Ovary (tissue), 9 donors: Measurements from ENCODE around the gene PRSS21. TPM values are rescaled to one million over a fixed set of nuclear protein-coding genes. Genes with fewer than 3 reads are reported as not detected.

Experiments used
- DNase-seq, 5 donors: peaks; one replicate each; pipeline ENCODE4 v3.0.0-alpha.2; 2019 to 2020
- H3K27ac ChIP-seq, 2 donors: fragments of 200-600 bp; one replicate each; pipeline versions ENCODE4 v1.5.1 to v1.8.0; 2019 to 2022
- H3K27me3 ChIP-seq: fragments of 200-600 bp; one replicate; pipeline ENCODE4 v1.8.0; 2022
- H3K36me3 ChIP-seq: fragments of 200-600 bp; sonication (generic); one replicate; pipeline ENCODE4 v1.5.1; 2019
- H3K4me1 ChIP-seq: one replicate; pipeline ENCODE4 v1.8.1; 2013; ENCODE audit warnings: mild to moderate bottlenecking, moderate library complexity; ENCODE audit not compliant: insufficient read depth
- H3K4me3 ChIP-seq: fragments of 200-600 bp; sonication (generic); one replicate; pipeline ENCODE4 v1.5.1; 2017
- H3K9me3 ChIP-seq, 2 donors: fragments of 200-600 bp in 1 of 2; sonication (generic) in 1 of 2; one replicate each; pipeline versions ENCODE4 v1.5.1 to v1.8.1; 2013 to 2019; ENCODE audit warnings: mild to moderate bottlenecking in 1 of 2, moderate library complexity in 1 of 2
- EP300 ChIP-seq: sonication (generic); formaldehyde crosslinking; IDR thresholded peaks from one replicate; pipeline ENCODE4 v1.6.1; 2017; ENCODE audit warnings: antibody characterized with exemption
- POLR2A ChIP-seq: fragments of 450-650 bp; IDR thresholded peaks from one replicate; pipeline ENCODE4 v1.6.1; 2017; ENCODE audit warnings: antibody characterized with exemption, mild to moderate bottlenecking, moderate library complexity
- WGBS, 3 donors: extraction: QIAGEN DNeasy Blood & Tissue Kit in 1 of 3; methylation state at CpG; one replicate each; pipeline versions ENCODE4 v1.1.5 to v1.1.7; 2013 to 2017; 5-methylcytosine and 5-hydroxymethylcytosine counted together
- intact Hi-C, 4 donors: fragments of 100-400 bp; cut with DNase I; formaldehyde crosslinking; loops; one replicate each; pipeline versions ENCODE4 v1.11.0 to v1.15.1; 2022 to 2023
- polyA plus RNA-seq, 2 donors: library from polyadenylated mRNA; stranded (reverse); fragments of 200-250 nt in 1 of 2; fragments of 350-450 nt in 1 of 2; fragmentation: Illumina TruSeq in 1 of 2; extraction: RNeasy Lipid Tissue Mini Kit (QIAGEN cat#74804) in 1 of 2; gene quantifications; one replicate each; pipeline ENCODE4 v1.2.3, GENCODE V29; 2013 to 2014
- total RNA-seq, 7 donors: library from RNA; depleted of rRNA in 2 of 7; stranded (reverse); fragments of >200 nt in 2 of 7; fragmentation: NEBNext Ultra II Directional in 3 of 7; extraction: Animal tissue kit (Norgen Biotek cat#: 25700) in 3 of 7; gene quantifications; one replicate each; pipeline versions ENCODE4 v1.1.0 to v1.2.4, GENCODE V29; 2016 to 2023
- TF ChIP-seq, protein P1 (sequence below), 3 donors: fragments of 450-650 bp in 2 of 3; fragments of 200-600 bp in 1 of 3; IDR thresholded peaks; one replicate each; pipeline versions ENCODE4 v1.5.1 to v1.8.0; 2016 to 2022; ENCODE audit warnings: antibody characterized with exemption in 3 of 3, mild to moderate bottlenecking in 1 of 3
- donor health status: DM: no; HTN: no; CAD: no; lungs with moderate emphysema.
- donor health status: DM: no; HTN: no; CAD: no.
- donor health status: Bipolar disorder and iron deficiency.
- donor health status: DM: yes; HTN: yes; CAD: no.
- donor health status: DM: no; HTN: no; CAD: no.
- donor health status: DM: yes; HTN: yes; CAD: no.

Gene PRSS21
- total and polyA plus RNA-seq, 9 donors: 0.53 to 9.3 (median 1.0) TPM; not detected in 4

DNA sequence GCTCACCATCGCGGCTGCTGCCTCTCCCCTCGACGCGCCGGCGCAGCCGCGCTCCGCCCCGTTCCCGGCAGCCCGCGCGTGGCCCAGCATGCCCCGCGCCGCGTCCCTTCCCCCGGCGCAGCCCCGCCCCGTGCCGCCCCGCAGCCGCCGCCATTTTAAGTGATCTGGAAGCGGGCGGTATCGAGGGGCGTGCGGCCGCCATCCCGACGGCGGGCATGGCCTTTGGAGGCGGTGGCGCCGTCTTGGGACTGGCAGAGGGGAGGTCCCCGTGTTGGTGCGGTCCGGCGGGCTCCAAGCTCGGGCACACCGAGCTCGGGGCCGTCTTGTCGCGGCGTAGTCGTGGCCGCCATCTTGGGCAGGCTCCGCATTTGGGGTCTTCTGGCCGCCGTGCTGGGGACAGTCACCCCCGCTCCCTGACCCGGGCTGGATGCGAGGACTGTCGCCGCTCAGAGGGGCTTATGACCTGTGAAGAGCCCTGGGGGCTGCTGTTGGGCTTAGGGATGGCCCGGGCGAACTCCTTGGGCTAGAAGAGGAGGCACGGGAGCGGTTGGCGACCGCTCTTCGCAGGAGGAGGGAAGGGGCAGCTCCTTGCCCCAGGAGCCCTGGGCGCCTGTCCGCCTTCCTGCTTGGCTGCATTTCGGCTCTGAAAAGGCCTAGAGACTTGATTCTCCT lies 39.7 kb upstream of the PRSS21 start, which contains the start of gene ELOB:
ELOB (minus strand) TSS at position 50 of the 672 bp plus-strand sequence; CDS start at position 9, 41 bp downstream.
- H3K4me1 ChIP-seq: peaks cover 16% of the 10 kb centered on the region
- peak; percentile 66 for TF ChIP-seq EP300
- TF ChIP-seq, protein P1, sequence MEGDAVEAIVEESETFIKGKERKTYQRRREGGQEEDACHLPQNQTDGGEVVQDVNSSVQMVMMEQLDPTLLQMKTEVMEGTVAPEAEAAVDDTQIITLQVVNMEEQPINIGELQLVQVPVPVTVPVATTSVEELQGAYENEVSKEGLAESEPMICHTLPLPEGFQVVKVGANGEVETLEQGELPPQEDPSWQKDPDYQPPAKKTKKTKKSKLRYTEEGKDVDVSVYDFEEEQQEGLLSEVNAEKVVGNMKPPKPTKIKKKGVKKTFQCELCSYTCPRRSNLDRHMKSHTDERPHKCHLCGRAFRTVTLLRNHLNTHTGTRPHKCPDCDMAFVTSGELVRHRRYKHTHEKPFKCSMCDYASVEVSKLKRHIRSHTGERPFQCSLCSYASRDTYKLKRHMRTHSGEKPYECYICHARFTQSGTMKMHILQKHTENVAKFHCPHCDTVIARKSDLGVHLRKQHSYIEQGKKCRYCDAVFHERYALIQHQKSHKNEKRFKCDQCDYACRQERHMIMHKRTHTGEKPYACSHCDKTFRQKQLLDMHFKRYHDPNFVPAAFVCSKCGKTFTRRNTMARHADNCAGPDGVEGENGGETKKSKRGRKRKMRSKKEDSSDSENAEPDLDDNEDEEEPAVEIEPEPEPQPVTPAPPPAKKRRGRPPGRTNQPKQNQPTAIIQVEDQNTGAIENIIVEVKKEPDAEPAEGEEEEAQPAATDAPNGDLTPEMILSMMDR (IDR thresholded peaks at IDR 0.05): no peak
- TF ChIP-seq POLR2A: peak; percentile 97

GRCh38 chr16:2777903-2778629 lies 39.0 kb upstream of the PRSS21 start:
- peak in 4 of 5 donors; percentile 30 to 59 (median 46) for DNase-seq
- 9 to 12% (median 10%) methylated on average over 27 of the region's 27 CpGs for WGBS, 3 donors
- TF ChIP-seq EP300 (no peak), POLR2A (no peak)
- TF ChIP-seq, protein P1 (IDR thresholded peaks at IDR 0.05): no peak
- Histone ChIP-seq H3K27me3 (no peaks in the 10 kb centered on the region), H3K27ac (peak overlapping the region; percentile 98 to 99), H3K4me1 (peaks cover 16% of the 10 kb centered on the region), H3K4me3 (peak overlapping the region; percentile 62), H3K36me3 (no peaks in the 10 kb centered on the region), H3K9me3 (no peaks in the 10 kb centered on the region)
- intact Hi-C loops: no loop called here

More for the DNA sequence above, 39.7 kb upstream of the PRSS21 start, which contains the start of gene ELOB:
- Histone ChIP-seq H3K27me3 (no peaks in the 10 kb centered on the region), H3K9me3 (no peaks in the 10 kb centered on the region), H3K27ac (peak within 1 kb of the TSS; percentile 98 to 99), H3K4me3 (peak within 1 kb of the TSS; percentile 62), H3K36me3 (no peaks in the 10 kb centered on the region)
- intact Hi-C loops: no loop called here
- WGBS, 3 donors: 0 to 1% (median 0%) methylated on average over 20 to 69 of the region's 70 CpGs
- peak; percentile 87 to 93 (median 88) for DNase-seq

DNA sequence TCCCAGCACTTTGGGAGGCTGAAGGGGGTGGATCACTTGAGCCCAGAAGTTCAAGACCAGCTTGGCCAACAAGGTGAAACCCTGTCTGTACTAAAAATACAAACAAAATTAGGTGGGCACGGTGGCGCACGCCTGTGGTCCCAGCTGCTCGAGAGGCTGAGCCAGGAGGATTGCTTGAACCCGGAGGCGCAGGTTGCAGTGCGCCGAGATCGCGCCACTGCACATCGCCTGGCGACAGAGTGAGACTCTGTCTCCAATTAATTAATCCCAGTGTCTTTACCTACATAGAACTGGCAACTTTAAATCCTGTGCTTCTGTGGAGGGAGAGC lies 38.4 kb upstream of the PRSS21 start:
- H3K9me3 ChIP-seq: no peaks in the 10 kb centered on the region
- 93 to 96% (median 95%) methylated on average over 12 of the region's 12 CpGs for WGBS, 3 donors
- intact Hi-C loops: no loop called here
- peak overlapping the region in 1 of 2 donors; percentile 98 for H3K27ac ChIP-seq
- no peaks in the 10 kb centered on the region for H3K27me3 ChIP-seq
- H3K4me3 ChIP-seq: no peak overlapping the region
- peaks cover 16% of the 10 kb centered on the region for H3K4me1 ChIP-seq
- peak in 1 of 5 donors; percentile 27 for DNase-seq
- TF ChIP-seq EP300 (no peak), POLR2A (no peak)
- TF ChIP-seq, protein P1 (IDR thresholded peaks at IDR 0.05): no peak
- no peaks in the 10 kb centered on the region for H3K36me3 ChIP-seq

DNA sequence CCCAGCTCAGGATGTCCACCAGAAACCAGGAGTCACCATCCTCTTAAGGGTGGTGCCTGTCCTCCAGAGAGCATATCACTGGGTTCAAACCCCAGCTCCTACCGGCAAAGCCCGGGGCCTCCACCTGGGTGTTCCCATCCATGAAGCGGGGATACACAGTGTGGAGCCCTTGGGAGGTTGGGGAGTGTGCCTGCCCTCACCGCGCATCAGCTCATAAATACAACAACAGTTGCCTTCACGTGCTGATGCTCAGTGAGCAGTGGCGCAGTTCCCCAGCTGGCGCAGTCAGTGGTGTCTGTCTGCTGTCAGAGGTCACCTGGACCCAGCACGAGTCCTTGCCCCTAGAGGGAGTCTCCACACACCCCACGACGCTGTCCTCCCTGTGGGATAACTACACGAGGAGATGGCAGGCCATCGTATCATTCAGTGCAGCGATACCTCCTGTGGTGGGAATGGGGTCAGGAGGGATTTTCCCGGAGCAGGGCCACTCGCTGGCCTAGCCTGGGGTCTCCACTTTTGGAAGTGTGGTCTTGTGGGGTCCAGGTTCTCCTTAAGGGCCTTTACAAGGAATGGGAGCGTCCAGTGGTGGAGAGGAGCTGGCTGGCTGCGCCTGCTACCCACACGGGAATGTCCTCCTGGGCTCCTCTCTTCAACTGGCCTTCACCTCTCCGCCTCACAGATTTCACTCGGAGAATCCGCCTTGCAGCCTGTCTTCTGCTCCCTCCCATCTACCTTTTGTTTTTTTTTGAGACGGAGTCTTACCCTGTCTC lies 37.7 kb upstream of the PRSS21 start:
- Histone ChIP-seq H3K27me3 (no peaks in the 10 kb centered on the region), H3K36me3 (no peaks in the 10 kb centered on the region), H3K27ac (no peak overlapping the region), H3K4me1 (peaks cover 16% of the 10 kb centered on the region), H3K4me3 (no peak overlapping the region), H3K9me3 (no peaks in the 10 kb centered on the region)
- 73% methylated on average over 23 of the region's 23 CpGs for WGBS, 3 donors
- DNase-seq: peak in 1 of 5 donors; percentile 29
- intact Hi-C loops: no loop called here
- TF ChIP-seq POLR2A: no peak
- TF ChIP-seq, protein P1 (IDR thresholded peaks at IDR 0.05): no peak
